ENCODE results near the gene TMEM45A. TPM values are rescaled to one million over a fixed set of nuclear protein-coding genes. Genes with fewer than 3 reads are reported as not detected.

TMEM45A gene
- polyA plus RNA-seq, 1 donor from 2014 or later, result 0.14 TPM

Other genes starting within 250 kb of the TMEM45A start
- gene TBC1D23, start 231.6 kb upstream of the TMEM45A start, polyA plus RNA-seq, result 17.2 TPM
- gene NIT2, start 157.9 kb upstream of the TMEM45A start, polyA plus RNA-seq, result 55.6 TPM
- gene TOMM70, start 91.5 kb upstream of the TMEM45A start, polyA plus RNA-seq, result 14.0 TPM
- 0.88 TPM for gene LNP1, start 91.1 kb upstream of the TMEM45A start, polyA plus RNA-seq
- not detected for gene ADGRG7, start 117.0 kb downstream of the TMEM45A start, polyA plus RNA-seq
- 54.5 TPM for gene TFG, start 216.9 kb downstream of the TMEM45A start, polyA plus RNA-seq